Mesenchymal stem cell (in vitro differentiated cells and primary cell): ENCODE results near the gene CPLX1.

ENCODE experiments used
- DNase-seq: peaks from one replicate; pipeline ENCODE4 v3.0.0-alpha.2; 2013
- H2AFZ ChIP-seq: one replicate; pipeline ENCODE4 v1.6.1; 2013; ENCODE audit warnings: low read depth, mild to moderate bottlenecking, control low read depth, inconsistent platforms, low read length, moderate library complexity
- H2AK5ac ChIP-seq: 2 replicates; pipeline ENCODE4 v1.6.1; 2013; ENCODE audit warnings: low read length, moderate library complexity, mild to moderate bottlenecking, inconsistent platforms; ENCODE audit not compliant: severe bottlenecking
- H2BK120ac ChIP-seq: one replicate; pipeline ENCODE4 v1.6.1; 2013; ENCODE audit warnings: low read depth, mild to moderate bottlenecking, inconsistent platforms, low read length, moderate library complexity
- H2BK12ac ChIP-seq, 2 experiments: one replicate each; pipeline ENCODE4 v1.6.1; 2013; ENCODE audit warnings: inconsistent platforms in 2 of 2, low read length in 2 of 2, mild to moderate bottlenecking in 2 of 2, moderate library complexity in 2 of 2, control low read depth in 1 of 2
- H2BK15ac ChIP-seq: one replicate; pipeline ENCODE4 v1.6.1; 2013; ENCODE audit warnings: mild to moderate bottlenecking, low read depth, inconsistent platforms; ENCODE audit not compliant: poor library complexity, severe bottlenecking
- H2BK5ac ChIP-seq: 2 replicates; pipeline ENCODE4 v1.6.1; 2013; ENCODE audit warnings: low read depth, mild to moderate bottlenecking, low read length, control low read depth, inconsistent platforms; ENCODE audit not compliant: poor library complexity, severe bottlenecking
- H3K14ac ChIP-seq, 2 experiments: one replicate each; pipeline ENCODE4 v1.6.1; 2013; ENCODE audit warnings: inconsistent platforms in 2 of 2, low read length in 2 of 2, control low read depth in 1 of 2, mild to moderate bottlenecking in 1 of 2, moderate library complexity in 1 of 2
- H3K18ac ChIP-seq, 2 experiments: one replicate each; pipeline ENCODE4 v1.6.1; 2013; ENCODE audit warnings: inconsistent platforms in 2 of 2, low read length in 2 of 2, control low read depth in 1 of 2, low read depth in 1 of 2, mild to moderate bottlenecking in 1 of 2
- H3K23ac ChIP-seq, 2 experiments: one replicate each; pipeline ENCODE4 v1.6.1; 2013; ENCODE audit warnings: inconsistent platforms in 2 of 2, low read length in 2 of 2, mild to moderate bottlenecking in 2 of 2, moderate library complexity in 2 of 2, control low read depth in 1 of 2
- H3K27ac ChIP-seq: 2 replicates; pipeline ENCODE4 v1.5.1; 2013; ENCODE audit warnings: mild to moderate bottlenecking, moderate library complexity, low read length, control low read depth, inconsistent platforms; ENCODE audit not compliant: poor library complexity, severe bottlenecking
- H3K27me3 ChIP-seq, 2 experiments: 2 replicates each; pipeline versions ENCODE4 v1.6.1 to v1.7.0; 2013; ENCODE audit warnings: low read length in 2 of 2, mild to moderate bottlenecking in 2 of 2, moderate library complexity in 2 of 2, control low read depth in 1 of 2, inconsistent platforms in 1 of 2; ENCODE audit not compliant: control insufficient read depth in 1 of 2, insufficient read depth in 1 of 2
- H3K36me3 ChIP-seq, 2 experiments: 2 replicates each; pipeline versions ENCODE4 v1.6.1 to v1.7.0; 2013; ENCODE audit warnings: low read length in 2 of 2, control low read depth in 1 of 2, inconsistent platforms in 1 of 2, low read depth in 1 of 2, mild to moderate bottlenecking in 1 of 2; ENCODE audit not compliant: insufficient read depth in 2 of 2, control insufficient read depth in 1 of 2
- H3K4ac ChIP-seq, 2 experiments: one replicate each; pipeline ENCODE4 v1.6.1; 2013; ENCODE audit warnings: inconsistent platforms in 2 of 2, low read length in 2 of 2, mild to moderate bottlenecking in 2 of 2, moderate library complexity in 2 of 2, control low read depth in 1 of 2, low read depth in 1 of 2
- H3K4me1 ChIP-seq: 2 replicates; pipeline ENCODE4 v1.6.1; 2013; ENCODE audit warnings: low read depth, low read length, control low read depth; ENCODE audit not compliant: control insufficient read depth, insufficient read depth
- H3K4me2 ChIP-seq: 2 replicates; pipeline ENCODE4 v1.6.1; 2013; ENCODE audit warnings: low read length, mild to moderate bottlenecking, inconsistent platforms; ENCODE audit not compliant: poor library complexity, severe bottlenecking
- H3K4me3 ChIP-seq, 2 experiments: 2 replicates each; pipeline versions ENCODE4 v1.5.1 to v1.7.0; 2013; ENCODE audit warnings: low read length in 2 of 2, mild to moderate bottlenecking in 2 of 2, control low read depth in 1 of 2, low read depth in 1 of 2; ENCODE audit not compliant: insufficient read depth in 1 of 2
- H3K79me1 ChIP-seq: replicated peaks from 2 replicates; pipeline ENCODE4 v1.6.1; 2013; ENCODE audit warnings: mild to moderate bottlenecking, control low read depth, low read length, inconsistent platforms; ENCODE audit not compliant: poor library complexity, severe bottlenecking
- H3K9ac ChIP-seq: 2 replicates; pipeline ENCODE4 v1.7.0; 2013; ENCODE audit warnings: mild to moderate bottlenecking, low read length, moderate library complexity
- H3K9me3 ChIP-seq: 2 replicates; pipeline ENCODE4 v1.7.0; 2013; ENCODE audit warnings: mild to moderate bottlenecking, low read length; ENCODE audit not compliant: control insufficient read depth
- H4K8ac ChIP-seq: one replicate; pipeline ENCODE4 v1.6.1; 2013; ENCODE audit warnings: inconsistent platforms, mild to moderate bottlenecking, low read length, moderate library complexity
- H4K91ac ChIP-seq: one replicate; pipeline ENCODE4 v1.6.1; 2013; ENCODE audit warnings: mild to moderate bottlenecking, low read length, inconsistent platforms
- WGBS: methylation state at CpG from one replicate; pipeline ENCODE4 v1.1.7; 2013; ENCODE audit warnings: mixed read lengths; 5-methylcytosine and 5-hydroxymethylcytosine counted together

The CPLX1 gene

GRCh38 chr4:858831-859451 lies 33.0 kb upstream of the CPLX1 start:
- Histone ChIP-seq H2BK15ac (no peak overlapping the region), H3K9ac (no peak overlapping the region), H3K36me3 (peaks cover 76 to 89% of the 10 kb centered on the region in 2 experiments), H3K4me1 (peaks cover 3% of the 10 kb centered on the region), H4K8ac (no peak overlapping the region), H2AFZ (no peak overlapping the region), H3K4ac (no peak overlapping the region), H3K27ac (no peak overlapping the region), H3K4me2 (no peak overlapping the region), H3K4me3 (no peak overlapping the region), H3K18ac (no peak overlapping the region), H3K23ac (no peak overlapping the region), H2BK12ac (no peak overlapping the region), H3K27me3 (no peaks in the 10 kb centered on the region), H3K14ac (no peak overlapping the region), H3K9me3 (peaks cover 6% of the 10 kb centered on the region), H4K91ac (no peak overlapping the region), H2AK5ac (no peak overlapping the region), H2BK120ac (no peak overlapping the region), H3K79me1 (peaks cover 29% of the 10 kb centered on the region), H2BK5ac (no peak overlapping the region)
- WGBS, result 98% methylated on average over 28 of the region's 31 CpGs
- DNase-seq, result no peak

- no peak overlapping the region for H3K27ac ChIP-seq
- H3K23ac ChIP-seq, result no peak overlapping the region
- no peak overlapping the region for H2BK5ac ChIP-seq
- no peak overlapping the region for H2BK15ac ChIP-seq
- 99% methylated on average over 17 of the region's 17 CpGs for WGBS
- H2BK120ac ChIP-seq, result no peak overlapping the region
- peaks cover 3% of the 10 kb centered on the region for H3K4me1 ChIP-seq
- H3K18ac ChIP-seq, result no peak overlapping the region
- no peak overlapping the region for H3K4ac ChIP-seq
- peaks cover 34% of the 10 kb centered on the region for H3K79me1 ChIP-seq
- H4K8ac ChIP-seq, result no peak overlapping the region
- H3K9ac ChIP-seq, result no peak overlapping the region
- H2BK12ac ChIP-seq, result no peak overlapping the region
- no peak overlapping the region for H3K4me2 ChIP-seq
- no peak overlapping the region for H4K91ac ChIP-seq
- no peak for DNase-seq
- no peak overlapping the region for H2AK5ac ChIP-seq
- H3K4me3 ChIP-seq, result no peak overlapping the region
- H3K27me3 ChIP-seq, result no peaks in the 10 kb centered on the region
- H2AFZ ChIP-seq, result no peak overlapping the region
- no peak overlapping the region for H3K14ac ChIP-seq
- H3K36me3 ChIP-seq, result peaks cover 74 to 83% of the 10 kb centered on the region in 2 experiments
- H3K9me3 ChIP-seq, result peaks cover 6% of the 10 kb centered on the region
These were observed 32.1 kb upstream of the CPLX1 start for GRCh38 chr4:858041-858481.

GRCh38 chr4:857461-857860 lies 31.5 kb upstream of the CPLX1 start:
- Histone ChIP-seq H2BK5ac (no peak overlapping the region), H2AFZ (no peak overlapping the region), H3K23ac (no peak overlapping the region), H2BK15ac (no peak overlapping the region), H2AK5ac (no peak overlapping the region), H3K4me1 (peaks cover 3% of the 10 kb centered on the region), H3K18ac (no peak overlapping the region), H3K4ac (no peak overlapping the region), H3K4me2 (no peak overlapping the region), H3K9ac (no peak overlapping the region), H4K8ac (no peak overlapping the region), H3K27me3 (no peaks in the 10 kb centered on the region), H3K4me3 (no peak overlapping the region), H3K14ac (no peak overlapping the region), H4K91ac (no peak overlapping the region), H3K36me3 (peaks cover 77 to 80% of the 10 kb centered on the region in 2 experiments), H3K27ac (no peak overlapping the region), H3K79me1 (peaks cover 37% of the 10 kb centered on the region), H2BK120ac (no peak overlapping the region), H3K9me3 (no peaks in the 10 kb centered on the region), H2BK12ac (no peak overlapping the region)
- 97% methylated on average over 11 of the region's 11 CpGs for WGBS
- DNase-seq, result no peak

- Histone ChIP-seq H3K4ac (no peak overlapping the region), H2BK15ac (no peak overlapping the region), H3K18ac (no peak overlapping the region), H3K27ac (no peak overlapping the region), H3K9ac (no peak overlapping the region), H3K36me3 (peaks cover 77% of the 10 kb centered on the region in 2 experiments), H2AFZ (no peak overlapping the region), H2BK12ac (no peak overlapping the region), H3K9me3 (no peaks in the 10 kb centered on the region), H3K27me3 (no peaks in the 10 kb centered on the region), H3K14ac (no peak overlapping the region), H3K4me2 (no peak overlapping the region), H3K23ac (no peak overlapping the region), H2BK5ac (no peak overlapping the region), H4K8ac (no peak overlapping the region), H3K79me1 (peaks cover 37% of the 10 kb centered on the region), H3K4me3 (no peak overlapping the region), H2AK5ac (no peak overlapping the region), H4K91ac (no peak overlapping the region), H3K4me1 (peaks cover 3% of the 10 kb centered on the region), H2BK120ac (no peak overlapping the region)
- WGBS, result 97% methylated on average over 3 of the region's 3 CpGs
- no peak for DNase-seq
These were observed 30.4 kb upstream of the CPLX1 start for GRCh38 chr4:856225-856901.
